Measurements from ENCODE around the gene SYTL3. TPM values are rescaled to one million over a fixed set of nuclear protein-coding genes. Genes with fewer than 3 reads are reported as not detected.

Gene SYTL3
- total RNA-seq, 1 experiment from 2014 or later: 0.28 TPM

DNA sequence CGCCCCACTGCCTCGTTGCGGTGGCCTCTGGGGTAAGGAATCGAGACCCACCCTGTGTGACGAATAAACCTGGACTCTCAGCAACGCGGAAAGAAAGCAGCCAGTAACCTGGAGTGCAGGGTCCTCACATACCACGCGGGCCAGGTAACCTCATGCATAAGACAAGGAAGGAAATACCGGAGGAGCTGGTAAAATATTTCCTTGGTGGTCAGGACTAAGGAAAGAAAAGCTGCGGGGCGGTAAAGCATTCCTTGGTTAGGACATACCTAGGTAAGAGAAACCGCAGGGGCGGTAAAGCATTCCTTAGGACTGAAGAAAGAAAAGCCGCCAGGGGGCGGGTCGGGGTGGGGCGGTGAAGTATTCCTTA, 80.7 kb downstream of the SYTL3 start:
- H3K9me3 Mint-ChIP-seq: peaks cover 20% of the 10 kb centered on the region
- H3K27me3 Mint-ChIP-seq (ENCODE audit: low read depth): peaks cover 2% of the 10 kb centered on the region; the same call in 1 of the 2 replicates
- peaks cover 5% of the 10 kb centered on the region for H3K36me3 Mint-ChIP-seq
- DNase-seq (ENCODE audit: low spot score) (peak; percentile 71), ATAC-seq (peak; percentile 94)
- TF ChIP-seq, protein P1, sequence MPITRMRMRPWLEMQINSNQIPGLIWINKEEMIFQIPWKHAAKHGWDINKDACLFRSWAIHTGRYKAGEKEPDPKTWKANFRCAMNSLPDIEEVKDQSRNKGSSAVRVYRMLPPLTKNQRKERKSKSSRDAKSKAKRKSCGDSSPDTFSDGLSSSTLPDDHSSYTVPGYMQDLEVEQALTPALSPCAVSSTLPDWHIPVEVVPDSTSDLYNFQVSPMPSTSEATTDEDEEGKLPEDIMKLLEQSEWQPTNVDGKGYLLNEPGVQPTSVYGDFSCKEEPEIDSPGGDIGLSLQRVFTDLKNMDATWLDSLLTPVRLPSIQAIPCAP (CRISPR knock-in tag; IDR thresholded peaks at IDR 0.05): no peak
- TF ChIP-seq JAZF1 (CRISPR knock-in tag; IDR thresholded peaks at IDR 0.05) (no peak), TCF7 (CRISPR knock-in tag; IDR thresholded peaks at IDR 0.05; ENCODE audit: low read depth) (no peak), ZNF512 (CRISPR knock-in tag; IDR thresholded peaks at IDR 0.05; ENCODE audit: borderline replicate concordance) (no peak), ATF1 (CRISPR knock-in tag; IDR thresholded peaks at IDR 0.05) (no peak), HMGXB4 (CRISPR knock-in tag; IDR thresholded peaks at IDR 0.05) (no peak), USF2 (CRISPR knock-in tag; IDR thresholded peaks at IDR 0.05) (no peak), ZNF138 (CRISPR knock-in tag; conservative IDR thresholded peaks at IDR 0.05) (no peak), CREM (CRISPR knock-in tag; IDR thresholded peaks at IDR 0.05) (no peak)
- TF ChIP-seq, protein P2, sequence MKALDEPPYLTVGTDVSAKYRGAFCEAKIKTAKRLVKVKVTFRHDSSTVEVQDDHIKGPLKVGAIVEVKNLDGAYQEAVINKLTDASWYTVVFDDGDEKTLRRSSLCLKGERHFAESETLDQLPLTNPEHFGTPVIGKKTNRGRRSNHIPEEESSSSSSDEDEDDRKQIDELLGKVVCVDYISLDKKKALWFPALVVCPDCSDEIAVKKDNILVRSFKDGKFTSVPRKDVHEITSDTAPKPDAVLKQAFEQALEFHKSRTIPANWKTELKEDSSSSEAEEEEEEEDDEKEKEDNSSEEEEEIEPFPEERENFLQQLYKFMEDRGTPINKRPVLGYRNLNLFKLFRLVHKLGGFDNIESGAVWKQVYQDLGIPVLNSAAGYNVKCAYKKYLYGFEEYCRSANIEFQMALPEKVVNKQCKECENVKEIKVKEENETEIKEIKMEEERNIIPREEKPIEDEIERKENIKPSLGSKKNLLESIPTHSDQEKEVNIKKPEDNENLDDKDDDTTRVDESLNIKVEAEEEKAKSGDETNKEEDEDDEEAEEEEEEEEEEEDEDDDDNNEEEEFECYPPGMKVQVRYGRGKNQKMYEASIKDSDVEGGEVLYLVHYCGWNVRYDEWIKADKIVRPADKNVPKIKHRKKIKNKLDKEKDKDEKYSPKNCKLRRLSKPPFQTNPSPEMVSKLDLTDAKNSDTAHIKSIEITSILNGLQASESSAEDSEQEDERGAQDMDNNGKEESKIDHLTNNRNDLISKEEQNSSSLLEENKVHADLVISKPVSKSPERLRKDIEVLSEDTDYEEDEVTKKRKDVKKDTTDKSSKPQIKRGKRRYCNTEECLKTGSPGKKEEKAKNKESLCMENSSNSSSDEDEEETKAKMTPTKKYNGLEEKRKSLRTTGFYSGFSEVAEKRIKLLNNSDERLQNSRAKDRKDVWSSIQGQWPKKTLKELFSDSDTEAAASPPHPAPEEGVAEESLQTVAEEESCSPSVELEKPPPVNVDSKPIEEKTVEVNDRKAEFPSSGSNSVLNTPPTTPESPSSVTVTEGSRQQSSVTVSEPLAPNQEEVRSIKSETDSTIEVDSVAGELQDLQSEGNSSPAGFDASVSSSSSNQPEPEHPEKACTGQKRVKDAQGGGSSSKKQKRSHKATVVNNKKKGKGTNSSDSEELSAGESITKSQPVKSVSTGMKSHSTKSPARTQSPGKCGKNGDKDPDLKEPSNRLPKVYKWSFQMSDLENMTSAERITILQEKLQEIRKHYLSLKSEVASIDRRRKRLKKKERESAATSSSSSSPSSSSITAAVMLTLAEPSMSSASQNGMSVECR (CRISPR knock-in tag; IDR thresholded peaks at IDR 0.05; ENCODE audit: borderline replicate concordance): no peak
- TF ChIP-seq, protein P3, sequence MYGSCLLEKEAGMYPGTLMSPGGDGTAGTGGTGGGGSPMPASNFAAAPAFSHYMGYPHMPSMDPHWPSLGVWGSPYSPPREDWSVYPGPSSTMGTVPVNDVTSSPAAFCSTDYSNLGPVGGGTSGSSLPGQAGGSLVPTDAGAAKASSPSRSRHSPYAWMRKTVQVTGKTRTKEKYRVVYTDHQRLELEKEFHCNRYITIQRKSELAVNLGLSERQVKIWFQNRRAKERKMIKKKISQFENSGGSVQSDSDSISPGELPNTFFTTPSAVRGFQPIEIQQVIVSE (CRISPR knock-in tag; IDR thresholded peaks at IDR 0.05; ENCODE audit: borderline replicate concordance): no peak
- CTCF ChIA-PET: interaction anchor here (0.7 to 3.0 kb wide), 4 partner anchors 12 to 269 kb away, joined by 3 to 23 read pairs (median 4); partner anchors contain the start of gene RSPH3
- H3K27ac Mint-ChIP-seq: peak overlapping the region; percentile 84; the same call in 1 of the 2 replicates
- peak overlapping the region; percentile 45 for H3K4me3 Mint-ChIP-seq
- POLR2A ChIA-PET: interaction anchor here (1.0 kb wide), 1 partner anchor 39 kb away, joined by 3 read pairs; no protein-coding TSS in a partner anchor
- 0 out of 2 replicates have a peak, but pooled peaks cover 3% of the 10 kb centered on the region for H3K4me1 Mint-ChIP-seq

- Mint-ChIP-seq H3K9me3 (peaks cover 27% of the 10 kb centered on the region), H3K4me1 (0 out of 2 replicates have a peak, but pooled peaks cover 3% of the 10 kb centered on the region), H3K36me3 (peaks cover 9% of the 10 kb centered on the region), H3K27ac (no peak overlapping the region), H3K4me3 (no peak overlapping the region), H3K27me3 (ENCODE audit: low read depth) (peaks cover 6% of the 10 kb centered on the region; the same call in 1 of the 2 replicates)
- ChIA-PET POLR2A (no interaction called here), CTCF (interaction anchor here (1.1 to 3.5 kb wide), 3 partner anchors 17 to 90 kb away, joined by 3 to 18 read pairs (median 3); partner anchors contain the start of gene DYNLT1)
- DNase-seq (ENCODE audit: low spot score): no peak
- no peak for ATAC-seq
- TF ChIP-seq CBFB (CRISPR knock-in tag; IDR thresholded peaks at IDR 0.05; ENCODE audit: low read depth) (no peak), GTF2I (CRISPR knock-in tag; conservative IDR thresholded peaks at IDR 0.05) (no peak), ZBTB21 (CRISPR knock-in tag; IDR thresholded peaks at IDR 0.05; ENCODE audit: borderline replicate concordance) (no peak)
- TF ChIP-seq, protein P4, sequence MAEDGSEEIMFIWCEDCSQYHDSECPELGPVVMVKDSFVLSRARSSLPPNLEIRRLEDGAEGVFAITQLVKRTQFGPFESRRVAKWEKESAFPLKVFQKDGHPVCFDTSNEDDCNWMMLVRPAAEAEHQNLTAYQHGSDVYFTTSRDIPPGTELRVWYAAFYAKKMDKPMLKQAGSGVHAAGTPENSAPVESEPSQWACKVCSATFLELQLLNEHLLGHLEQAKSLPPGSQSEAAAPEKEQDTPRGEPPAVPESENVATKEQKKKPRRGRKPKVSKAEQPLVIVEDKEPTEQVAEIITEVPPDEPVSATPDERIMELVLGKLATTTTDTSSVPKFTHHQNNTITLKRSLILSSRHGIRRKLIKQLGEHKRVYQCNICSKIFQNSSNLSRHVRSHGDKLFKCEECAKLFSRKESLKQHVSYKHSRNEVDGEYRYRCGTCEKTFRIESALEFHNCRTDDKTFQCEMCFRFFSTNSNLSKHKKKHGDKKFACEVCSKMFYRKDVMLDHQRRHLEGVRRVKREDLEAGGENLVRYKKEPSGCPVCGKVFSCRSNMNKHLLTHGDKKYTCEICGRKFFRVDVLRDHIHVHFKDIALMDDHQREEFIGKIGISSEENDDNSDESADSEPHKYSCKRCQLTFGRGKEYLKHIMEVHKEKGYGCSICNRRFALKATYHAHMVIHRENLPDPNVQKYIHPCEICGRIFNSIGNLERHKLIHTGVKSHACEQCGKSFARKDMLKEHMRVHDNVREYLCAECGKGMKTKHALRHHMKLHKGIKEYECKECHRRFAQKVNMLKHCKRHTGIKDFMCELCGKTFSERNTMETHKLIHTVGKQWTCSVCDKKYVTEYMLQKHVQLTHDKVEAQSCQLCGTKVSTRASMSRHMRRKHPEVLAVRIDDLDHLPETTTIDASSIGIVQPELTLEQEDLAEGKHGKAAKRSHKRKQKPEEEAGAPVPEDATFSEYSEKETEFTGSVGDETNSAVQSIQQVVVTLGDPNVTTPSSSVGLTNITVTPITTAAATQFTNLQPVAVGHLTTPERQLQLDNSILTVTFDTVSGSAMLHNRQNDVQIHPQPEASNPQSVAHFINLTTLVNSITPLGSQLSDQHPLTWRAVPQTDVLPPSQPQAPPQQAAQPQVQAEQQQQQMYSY (CRISPR knock-in tag; IDR thresholded peaks at IDR 0.05): no peak
- TF ChIP-seq, protein P5, sequence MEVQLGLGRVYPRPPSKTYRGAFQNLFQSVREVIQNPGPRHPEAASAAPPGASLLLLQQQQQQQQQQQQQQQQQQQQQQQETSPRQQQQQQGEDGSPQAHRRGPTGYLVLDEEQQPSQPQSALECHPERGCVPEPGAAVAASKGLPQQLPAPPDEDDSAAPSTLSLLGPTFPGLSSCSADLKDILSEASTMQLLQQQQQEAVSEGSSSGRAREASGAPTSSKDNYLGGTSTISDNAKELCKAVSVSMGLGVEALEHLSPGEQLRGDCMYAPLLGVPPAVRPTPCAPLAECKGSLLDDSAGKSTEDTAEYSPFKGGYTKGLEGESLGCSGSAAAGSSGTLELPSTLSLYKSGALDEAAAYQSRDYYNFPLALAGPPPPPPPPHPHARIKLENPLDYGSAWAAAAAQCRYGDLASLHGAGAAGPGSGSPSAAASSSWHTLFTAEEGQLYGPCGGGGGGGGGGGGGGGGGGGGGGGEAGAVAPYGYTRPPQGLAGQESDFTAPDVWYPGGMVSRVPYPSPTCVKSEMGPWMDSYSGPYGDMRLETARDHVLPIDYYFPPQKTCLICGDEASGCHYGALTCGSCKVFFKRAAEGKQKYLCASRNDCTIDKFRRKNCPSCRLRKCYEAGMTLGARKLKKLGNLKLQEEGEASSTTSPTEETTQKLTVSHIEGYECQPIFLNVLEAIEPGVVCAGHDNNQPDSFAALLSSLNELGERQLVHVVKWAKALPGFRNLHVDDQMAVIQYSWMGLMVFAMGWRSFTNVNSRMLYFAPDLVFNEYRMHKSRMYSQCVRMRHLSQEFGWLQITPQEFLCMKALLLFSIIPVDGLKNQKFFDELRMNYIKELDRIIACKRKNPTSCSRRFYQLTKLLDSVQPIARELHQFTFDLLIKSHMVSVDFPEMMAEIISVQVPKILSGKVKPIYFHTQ (CRISPR knock-in tag; IDR thresholded peaks at IDR 0.05): no peak
Observed at GRCh38 chr6:158735009-158735408, 85.2 kb downstream of the SYTL3 start.

Data from WTC11 (cell line).